Left hindlimb (tissue), 1 donor: ENCODE results near the gene PPP1R27.

Experiments
- DNase-seq: peaks from one replicate; pipeline ENCODE4 v3.0.0-alpha.2; 2018

The PPP1R27 gene, protein sequence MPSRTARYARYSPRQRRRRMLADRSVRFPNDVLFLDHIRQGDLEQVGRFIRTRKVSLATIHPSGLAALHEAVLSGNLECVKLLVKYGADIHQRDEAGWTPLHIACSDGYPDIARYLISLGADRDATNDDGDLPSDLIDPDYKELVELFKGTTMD

DNA sequence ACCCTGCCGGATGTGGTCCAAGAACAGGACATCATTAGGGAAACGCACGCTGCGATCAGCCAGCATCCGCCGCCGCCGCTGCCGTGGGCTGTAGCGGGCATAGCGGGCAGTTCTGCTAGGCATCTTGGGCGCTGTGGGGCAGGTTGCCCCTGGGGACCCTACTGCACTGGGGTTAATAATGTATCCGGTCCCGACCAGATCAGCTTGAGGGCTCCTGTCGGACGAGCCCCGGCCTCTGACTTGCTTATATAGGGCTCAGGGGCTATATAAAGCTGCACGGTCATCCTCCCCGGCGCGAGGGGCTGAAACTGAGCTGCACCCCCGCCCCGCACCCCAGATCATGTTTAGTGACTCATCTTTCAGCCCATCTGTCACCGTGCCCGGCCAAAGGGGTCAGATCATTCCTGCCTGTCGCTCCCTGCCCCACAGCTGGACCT lies at the start of gene PPP1R27:
Gene PPP1R27, minus strand, starts transcription at position 220 of the 437 bp plus-strand sequence. Its CDS starts 97 bp downstream, at position 123.
- DNase-seq = no peak

DNA sequence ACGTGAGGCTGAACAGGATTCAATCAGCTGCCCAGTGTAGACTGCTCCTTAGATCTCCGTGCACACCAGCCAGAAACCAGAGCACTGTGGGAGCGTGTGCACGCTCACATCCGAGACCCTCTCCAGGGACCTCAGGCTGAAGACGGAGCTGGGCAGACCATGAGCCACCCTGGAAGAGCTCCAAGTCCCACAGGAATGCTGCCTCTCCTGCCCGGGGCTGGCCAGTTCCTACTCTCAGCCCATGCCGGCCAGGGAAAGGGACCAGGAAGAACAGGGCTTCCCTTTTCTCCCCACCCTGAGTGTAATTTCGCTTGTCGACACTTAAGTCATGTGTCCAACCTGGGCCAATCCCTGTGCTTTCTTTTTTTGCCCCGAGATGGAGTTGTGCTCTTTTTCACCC lies 49.7 kb upstream of the PPP1R27 start:
- no peak for DNase-seq

DNA sequence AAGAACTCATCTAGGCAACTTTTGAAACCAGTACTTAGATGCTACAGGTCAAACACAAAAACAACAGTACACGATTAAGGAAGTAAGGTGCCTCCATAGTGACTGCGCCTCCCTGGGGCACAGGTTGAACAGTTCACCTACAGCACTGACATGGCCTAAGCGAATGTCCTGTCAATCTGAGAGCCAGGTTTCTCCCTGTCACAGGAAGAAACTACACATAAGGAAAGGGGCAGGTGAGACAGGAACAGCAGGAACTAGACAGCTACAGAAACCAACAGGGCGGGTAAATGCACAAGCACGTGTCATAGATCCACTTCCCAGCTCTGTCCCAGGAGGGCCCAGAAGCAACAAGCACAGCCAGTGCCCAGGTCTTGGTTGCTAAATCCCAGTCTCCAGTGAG lies 44.3 kb upstream of the PPP1R27 start:
- DNase-seq = no peak

DNA sequence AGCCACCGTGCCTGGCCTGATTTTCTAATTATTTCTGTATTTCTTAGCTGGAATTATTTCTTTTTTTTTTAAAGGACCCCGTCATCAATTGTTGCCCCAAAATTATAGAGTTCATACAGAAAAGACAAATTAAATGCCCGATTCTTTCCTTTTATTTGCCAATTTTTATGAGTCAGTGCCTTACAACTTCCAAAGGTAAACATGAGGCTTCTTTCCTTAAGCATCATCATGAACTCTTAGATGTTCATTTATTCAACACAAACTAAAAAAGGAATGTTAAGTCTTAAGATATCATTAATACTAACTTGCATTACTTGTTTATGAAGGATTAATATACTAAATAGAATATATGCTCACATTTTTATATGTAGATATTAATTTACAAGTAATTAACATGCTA lies 43.4 kb upstream of the PPP1R27 start:
- DNase-seq = no peak

DNA sequence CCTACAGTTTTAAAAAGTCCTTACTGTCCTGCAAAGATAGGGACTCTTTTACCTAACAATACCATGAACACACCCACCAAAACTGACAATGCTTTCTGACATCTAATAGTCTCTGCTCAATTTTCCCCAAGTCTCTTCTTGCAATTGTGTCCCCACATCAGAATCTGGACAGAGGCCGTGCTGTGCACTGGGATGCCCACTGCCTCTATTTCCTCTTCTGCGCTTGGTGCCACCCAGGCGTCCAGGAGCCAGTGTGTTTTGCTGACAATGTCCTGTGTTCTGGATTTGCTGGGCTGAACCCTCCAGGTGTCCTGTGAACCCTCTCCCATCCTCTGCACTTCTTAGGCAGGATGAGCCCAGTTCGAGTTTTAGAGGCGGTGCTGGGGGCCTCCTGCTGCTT lies 42.7 kb upstream of the PPP1R27 start:
- no peak for DNase-seq

DNA sequence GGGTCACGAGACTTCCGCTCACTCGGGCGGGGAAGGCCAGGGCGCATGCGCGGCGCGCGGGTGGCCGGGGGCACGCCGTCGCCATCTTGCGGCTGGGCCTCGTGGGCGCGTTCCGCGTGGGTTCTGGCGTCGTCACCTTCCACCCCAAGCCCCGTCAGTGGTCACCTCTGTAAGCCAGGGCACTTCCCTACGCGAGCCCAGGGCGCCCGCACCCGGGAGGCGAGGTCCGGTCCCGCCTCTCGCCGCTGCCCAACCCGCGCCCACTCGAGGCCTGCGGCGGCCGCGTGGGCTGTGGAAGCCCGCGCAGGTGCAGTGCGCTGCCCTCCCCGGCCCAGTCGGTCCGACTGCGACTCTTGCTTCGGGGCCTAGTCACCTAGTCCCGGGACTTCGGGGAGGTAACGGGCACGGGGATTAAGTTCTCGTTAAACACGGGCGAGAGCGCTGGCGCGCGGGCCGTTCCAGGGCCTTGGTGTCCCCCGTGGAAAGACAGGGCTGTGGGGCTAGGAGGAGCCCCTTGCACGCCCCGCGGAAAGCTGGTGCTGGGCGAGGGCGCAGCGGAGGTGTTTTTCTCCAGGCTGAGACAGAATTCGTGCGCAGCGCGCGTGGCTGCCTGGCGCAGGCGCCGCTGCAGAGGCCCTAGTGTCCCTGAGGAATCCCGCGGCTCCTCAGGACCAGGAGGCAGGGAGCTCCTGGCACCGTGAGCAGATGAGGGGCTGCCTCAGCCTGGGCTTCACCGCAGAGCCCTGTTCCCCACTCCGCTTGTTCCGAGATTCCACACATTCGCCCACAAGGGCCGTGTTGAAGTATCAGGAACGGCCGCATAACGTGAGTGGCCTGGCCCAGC lies 36.8 kb upstream of the PPP1R27 start:
- DNase-seq = peak; percentile 93

DNA sequence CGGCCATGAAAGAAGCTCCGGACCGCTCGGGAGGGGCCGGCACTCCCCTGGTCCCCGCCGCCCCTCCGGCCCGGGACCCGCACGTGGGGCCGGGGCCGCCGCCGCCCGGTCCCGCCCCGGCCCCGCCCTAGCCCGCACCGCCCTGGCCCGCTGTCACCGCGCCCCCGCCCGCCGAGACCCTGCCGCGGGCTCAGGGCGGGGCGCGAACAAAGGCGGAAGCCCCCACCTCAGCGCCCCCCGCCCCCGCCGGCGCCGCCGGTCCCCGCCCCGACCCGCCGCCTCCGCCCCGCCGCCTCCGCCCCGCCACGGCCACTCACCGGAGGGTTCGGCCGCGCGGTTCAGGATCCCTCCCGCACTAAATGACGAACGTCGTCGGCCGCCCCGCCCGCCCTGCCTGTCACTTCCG lies 36.1 kb upstream of the PPP1R27 start, which contains the start of gene ARHGDIA:
Gene ARHGDIA, minus strand, starts transcription at position 357 of the 406 bp plus-strand sequence. CDS start 1,407 bp downstream, outside the sequence.
- DNase-seq = no peak

DNA sequence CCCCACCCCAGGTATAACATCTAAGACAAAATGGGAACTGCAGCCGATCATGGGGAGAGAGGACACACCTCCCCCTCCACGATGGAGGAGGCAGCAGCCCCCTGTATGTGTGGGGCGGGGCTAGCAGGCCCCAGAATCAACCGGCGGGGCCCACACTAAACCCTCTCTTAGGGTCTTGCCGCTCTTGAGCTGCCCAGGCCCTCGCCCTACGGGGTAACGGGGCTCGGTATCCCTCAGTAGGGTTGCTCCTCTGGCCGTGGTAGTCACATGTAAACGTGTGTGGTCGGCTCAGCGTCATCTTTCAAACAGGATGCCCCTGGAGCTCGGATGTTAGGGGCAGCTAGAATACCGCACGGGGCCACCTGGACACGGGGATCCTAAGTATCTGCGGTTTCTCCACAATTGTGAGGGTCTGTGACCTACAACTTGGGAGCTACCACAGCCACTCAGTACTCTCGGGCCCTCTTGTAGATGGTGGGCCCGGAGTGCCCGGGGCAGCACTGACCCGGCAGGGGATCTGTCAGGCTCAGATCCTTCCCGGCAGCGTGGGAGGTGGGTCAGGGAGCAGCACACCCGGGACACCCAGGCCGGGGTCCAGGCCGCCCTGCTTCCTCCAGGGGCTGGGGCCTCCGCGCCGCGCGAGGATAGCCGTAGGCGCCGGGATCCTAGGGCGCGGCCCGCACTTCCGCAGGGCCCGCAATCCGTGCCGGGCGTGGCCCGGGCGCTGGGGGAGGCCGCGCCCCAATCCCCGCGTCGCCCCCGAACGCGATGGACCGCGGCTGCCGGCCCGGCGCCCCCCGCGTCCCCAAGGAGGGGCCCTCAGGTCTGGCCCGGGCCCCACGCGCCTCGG lies 35.5 kb upstream of the PPP1R27 start:
- peak; percentile 66 for DNase-seq

DNA sequence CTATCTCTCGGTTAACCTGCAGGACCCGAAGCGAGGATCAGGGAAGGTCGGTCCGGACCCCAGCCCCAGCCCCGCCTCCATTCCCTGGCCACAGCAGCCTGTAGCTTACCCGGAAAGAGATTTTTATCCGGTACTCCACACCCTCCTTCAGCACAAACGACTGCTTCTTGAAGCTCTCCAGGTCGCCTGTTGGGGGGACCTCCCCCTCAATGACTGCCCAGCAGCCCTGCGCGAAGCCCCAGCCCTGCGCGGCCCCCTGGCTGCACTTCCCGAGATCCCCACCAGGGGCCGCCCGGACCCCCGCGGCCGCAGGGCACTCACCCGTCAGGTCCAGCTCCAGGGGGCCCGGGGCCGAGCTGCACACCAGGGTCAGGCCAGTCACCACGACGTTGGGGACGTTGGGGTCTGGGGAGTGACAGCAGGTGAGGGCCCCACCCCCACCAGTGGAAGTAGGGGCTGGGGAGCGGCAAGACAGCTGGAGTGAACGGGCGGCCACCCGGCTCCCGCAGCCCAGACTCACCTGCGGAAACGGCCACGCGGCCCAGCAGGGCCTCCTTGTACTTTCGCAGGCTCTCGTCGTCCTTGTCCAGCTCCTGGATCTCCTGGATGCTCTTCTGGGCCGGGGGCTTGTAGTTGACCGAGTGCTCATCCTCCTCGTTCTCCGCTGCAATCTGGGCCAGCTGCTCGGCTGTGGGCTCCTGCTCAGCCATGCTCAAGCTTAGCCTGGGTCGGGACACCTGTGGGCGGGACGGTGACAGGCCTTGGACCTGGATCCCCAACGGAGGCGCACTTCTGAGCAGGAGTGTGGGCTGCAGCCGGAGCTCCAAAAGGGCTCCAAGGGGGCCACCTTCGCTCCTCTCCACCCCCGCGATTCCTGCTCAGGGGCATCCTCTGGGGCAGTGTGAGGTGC lies 34.6 kb upstream of the PPP1R27 start:
- peak; percentile 73 for DNase-seq

DNA sequence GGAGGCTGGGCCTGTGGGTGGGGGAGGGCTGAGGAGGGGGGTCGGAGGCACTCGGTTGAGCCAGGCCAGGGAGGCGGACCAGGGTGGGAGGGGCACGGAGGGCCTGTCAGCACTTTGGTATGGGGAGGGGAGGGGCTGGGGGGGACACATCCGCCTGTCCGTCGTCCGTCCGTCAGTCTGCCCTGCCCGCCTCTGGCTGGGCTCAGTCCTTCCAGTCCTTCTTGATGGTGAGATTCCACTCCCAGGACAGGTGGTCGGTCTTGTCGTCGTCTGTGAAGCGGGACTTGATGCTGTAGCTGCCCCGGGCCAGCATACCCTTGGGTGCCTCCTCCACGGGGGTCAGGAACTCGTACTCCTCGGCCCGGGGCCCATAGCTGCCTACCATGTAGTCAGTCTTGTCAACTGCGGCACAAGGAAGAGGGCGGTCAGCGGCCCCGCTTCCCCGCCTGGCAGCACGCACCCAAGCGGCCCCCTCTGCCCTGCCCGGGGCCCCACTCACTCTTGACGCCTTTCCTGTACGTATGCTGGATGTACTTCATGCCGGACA lies 33.9 kb upstream of the PPP1R27 start:
- peak; percentile 66 for DNase-seq

DNA sequence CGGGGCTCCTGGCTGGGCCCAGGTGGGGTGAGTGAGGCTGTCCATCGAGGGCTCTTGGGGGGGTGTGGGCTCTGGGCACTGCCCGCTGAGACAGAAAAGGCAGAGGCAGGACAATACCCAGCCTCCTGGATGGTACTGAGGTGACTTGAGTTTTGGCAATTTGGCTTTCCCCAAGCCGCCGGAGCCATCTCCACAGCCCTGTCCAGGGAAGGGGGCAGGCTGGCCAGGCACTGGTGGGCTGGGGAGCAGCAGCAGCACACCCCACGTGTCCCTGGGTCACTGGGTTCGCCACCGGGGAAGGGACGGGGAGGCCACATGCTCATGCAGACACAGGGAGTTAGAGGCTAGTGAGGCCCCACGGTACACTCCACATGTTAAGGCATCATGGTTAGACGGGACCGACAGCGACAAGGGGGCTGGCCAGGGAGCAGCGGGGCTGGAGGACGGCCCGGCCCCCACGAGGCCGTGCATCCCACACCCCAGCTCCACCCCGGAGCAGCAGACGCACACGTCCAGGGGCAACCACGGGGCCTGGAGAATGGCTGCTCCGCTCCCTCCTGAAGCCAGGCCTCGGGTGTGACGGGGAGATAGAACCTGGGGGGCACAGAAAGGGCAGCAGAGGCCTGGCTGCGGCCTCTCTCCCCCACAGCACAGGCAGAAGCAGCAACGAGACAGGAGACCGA lies 33.3 kb upstream of the PPP1R27 start:
- DNase-seq = no peak

DNA sequence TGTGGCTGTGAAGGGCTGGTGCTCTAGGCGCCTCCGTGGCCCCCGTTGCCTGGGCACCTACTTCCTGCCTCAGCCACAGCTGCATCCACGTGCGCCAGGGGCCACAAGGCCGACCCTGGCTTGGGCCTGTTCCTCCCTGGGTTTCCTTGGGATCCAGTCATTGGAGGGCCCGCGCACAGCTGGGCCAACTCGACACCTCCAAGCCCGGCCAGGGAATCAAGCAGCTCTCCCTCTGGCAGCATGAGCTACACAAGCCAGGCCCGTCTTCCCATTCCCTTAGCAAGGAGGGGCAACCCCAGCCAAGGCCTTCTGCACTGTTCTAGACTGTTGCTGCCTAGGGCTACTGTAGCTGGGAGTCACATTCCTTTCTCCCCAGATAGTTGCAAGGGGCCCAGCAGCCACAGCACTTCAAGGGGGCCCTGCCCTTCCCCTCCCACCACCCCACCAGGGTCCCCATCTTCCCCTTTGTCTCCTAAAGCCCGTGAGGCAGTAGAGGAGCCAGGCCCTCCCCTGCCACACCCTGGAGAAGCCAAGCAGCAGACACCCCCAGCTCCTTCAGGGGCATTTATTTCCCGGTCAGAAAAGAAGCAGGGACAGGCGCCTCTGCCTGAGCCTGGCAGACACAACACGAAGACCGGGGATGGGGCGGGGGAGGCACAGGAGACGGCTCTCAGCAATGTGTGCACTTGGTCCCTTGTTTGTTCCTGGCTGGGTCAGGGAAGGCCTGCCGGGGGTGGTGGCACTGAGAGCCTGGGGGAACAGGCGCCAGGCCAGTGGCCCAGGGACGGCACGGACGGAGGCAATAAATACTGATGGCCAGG lies 32.5 kb upstream of the PPP1R27 start:
- DNase-seq = no peak

DNA sequence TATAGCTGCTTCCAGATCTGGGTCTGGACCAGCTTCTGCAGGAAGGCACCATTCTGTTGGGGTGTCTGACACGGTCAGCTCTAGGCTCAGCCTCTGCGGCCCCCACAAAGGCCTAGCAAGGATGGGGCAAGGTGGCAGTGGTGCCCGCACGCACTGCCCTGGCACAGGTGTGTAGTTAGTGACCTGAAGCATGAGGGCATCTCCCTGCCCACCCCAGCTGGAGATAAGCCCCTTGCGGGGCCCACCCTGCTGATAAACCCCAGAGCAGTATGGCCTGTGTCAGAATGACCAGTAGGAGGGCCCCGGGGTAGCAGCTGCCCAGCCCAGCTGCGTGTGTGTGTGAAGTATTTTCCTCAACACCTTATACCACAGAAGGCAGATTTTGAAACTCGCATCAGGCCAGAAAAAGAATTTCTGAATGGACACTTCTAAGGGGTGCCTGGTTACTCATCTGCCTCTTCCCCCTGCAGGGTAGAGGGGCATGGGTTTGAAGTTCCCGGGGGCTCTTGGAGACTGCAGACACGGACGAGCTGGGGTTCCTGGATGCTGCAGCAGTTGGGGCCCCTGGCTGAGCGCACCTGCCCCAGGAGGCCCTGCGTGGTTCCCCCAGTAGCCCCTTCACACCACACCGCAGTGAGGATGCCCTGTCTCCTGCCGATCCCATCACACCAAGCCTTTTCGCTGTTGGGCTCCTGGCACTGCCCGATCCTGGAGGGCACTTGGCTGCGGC lies 31.8 kb upstream of the PPP1R27 start:
- no peak for DNase-seq

DNA sequence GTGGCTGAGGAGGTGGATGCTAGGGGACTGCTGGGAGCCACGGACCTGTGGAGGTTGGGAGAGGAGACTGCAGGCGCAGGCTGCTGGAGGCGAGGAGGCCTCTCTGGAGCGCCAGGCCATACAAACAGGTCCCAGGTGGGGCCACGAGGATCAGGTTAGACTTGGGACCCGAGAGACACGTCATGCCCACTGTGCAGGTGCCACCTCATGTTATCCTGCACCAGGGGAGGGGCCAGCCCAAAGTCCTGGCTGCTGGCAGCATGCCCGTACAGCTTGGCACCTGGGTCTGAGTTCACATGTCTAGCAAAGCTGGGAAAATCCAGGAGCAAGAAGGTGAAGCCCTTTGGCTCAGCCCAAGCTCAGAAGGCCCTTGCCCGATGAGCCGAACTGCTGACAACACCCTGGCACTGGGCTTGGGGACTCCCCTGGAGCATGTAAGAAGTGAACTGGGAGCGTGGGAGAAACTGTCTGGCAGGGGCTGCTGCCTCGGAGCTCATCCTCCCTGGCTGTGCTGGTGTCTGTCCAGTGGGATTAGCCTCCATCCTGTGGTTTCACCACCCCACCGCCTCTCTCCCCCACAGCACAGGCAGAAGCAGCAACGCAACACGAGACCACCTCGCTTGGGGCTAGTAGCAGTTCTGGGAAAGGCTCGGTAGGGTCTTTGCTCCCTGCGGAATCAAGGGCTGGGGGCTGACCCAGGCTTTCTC lies 31.0 kb upstream of the PPP1R27 start:
- DNase-seq = no peak

DNA sequence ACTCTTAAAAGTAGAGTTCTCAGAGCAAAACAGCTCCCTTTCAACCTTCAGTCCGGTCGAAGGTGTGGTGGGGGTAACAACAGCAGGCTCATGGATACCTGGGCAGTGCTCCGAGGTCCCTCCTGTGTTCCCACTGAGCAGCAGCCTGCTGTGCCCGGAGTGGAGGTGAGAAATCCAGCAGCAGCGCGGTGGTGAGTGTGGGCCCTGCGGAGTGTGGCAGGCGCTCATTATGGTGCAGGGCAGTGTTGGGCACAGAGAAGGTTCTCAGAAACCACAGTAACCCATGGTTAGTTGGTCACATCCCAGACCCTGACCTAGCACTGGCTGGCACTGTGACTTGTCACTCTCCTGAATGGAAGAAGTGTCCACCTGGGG lies 30.5 kb upstream of the PPP1R27 start:
- no peak for DNase-seq

DNA sequence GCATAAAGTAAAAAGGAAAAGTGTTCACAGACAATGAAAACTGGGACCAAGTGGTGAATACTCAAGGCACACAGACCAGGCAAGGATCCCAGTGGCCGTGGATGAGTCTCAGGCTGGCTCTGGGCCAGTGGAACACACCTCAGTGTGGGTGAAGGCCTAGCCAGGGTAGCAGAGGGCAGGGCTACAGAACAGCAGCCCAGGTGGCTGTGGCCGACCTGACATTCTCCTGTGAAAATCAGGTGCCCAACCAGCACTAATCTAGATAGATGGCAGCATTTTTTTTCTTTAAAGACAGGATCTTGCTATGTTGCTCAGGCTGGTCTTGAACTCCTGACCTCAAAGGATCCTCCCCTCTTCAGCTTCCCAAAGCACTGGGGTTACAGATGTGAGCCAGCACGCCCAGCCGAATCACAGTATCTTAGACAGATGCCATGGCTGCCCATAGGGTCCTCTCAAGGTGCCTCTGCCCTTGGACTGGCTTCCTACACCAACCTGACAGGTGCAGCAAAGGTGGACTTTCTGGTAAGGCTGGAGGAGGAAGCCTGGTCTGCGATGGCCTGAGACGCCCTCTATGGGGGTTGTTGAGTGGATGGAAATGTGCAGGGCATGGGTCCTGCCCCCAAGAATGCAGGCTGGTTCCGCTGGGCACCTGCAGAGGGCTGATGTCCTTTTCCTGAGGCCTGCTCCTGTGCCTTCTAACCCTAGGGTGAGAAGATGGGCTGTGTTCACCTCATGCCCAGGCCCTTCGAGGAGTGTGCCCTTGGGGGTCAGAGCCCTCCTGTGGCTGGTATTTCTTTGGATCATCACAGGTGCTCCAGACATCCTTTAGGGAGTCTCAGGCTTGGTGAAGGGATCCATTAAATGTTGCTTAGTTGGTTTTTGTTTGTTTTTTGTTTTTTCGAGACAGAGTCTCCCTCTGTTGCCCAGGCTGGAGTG lies 29.3 kb upstream of the PPP1R27 start:
- no peak for DNase-seq

DNA sequence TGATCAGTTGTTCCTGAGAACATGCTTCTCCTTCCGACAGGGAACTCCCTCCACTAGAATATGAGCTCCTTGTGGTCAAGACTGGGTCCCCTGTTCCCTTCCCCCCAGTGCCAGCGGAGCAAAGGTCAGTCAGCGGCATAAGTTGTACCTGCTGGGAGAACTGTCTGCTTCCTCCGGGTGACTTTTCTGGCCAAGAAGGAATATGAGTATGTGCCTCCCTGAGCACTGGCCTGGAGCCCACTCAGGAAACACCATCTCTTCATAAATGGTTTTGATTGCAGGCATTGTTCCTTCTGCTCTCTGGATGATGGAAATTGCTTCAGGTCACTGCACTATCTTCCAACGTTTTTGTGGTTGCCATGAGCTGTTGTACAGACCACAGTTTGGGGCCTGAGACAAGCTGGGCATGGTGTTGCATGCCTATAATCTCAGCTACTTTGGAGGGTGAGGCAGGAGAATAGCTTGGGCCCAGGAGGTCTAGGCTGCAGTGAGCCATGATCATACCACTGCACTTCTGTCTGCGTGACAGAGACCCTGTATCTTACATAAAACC lies 28.3 kb upstream of the PPP1R27 start:
- no peak for DNase-seq
